Left lung (tissue), 10 donors: ENCODE data around the gene CLK4. TPM values are rescaled to one million over a fixed set of nuclear protein-coding genes. Genes with fewer than 3 reads are reported as not detected.

Experiments
- ATAC-seq: fragments of 200-7000 bp; cut with Tn5 transposase; one replicate; pipeline ENCODE4 v1.9.1; 2020; ENCODE audit warnings: moderate library complexity
- DNase-seq, 4 donors: peaks; one replicate each; pipeline ENCODE4 v3.0.0-alpha.2; 2013 to 2020
- H3K27ac ChIP-seq, 2 donors: fragments of 200-600 bp; sonication (generic) in 1 of 2; one replicate each; pipeline versions ENCODE4 v1.5.0 to v1.8.0; 2020 to 2021
- H3K27me3 ChIP-seq, 2 donors: fragments of 200-600 bp; sonication (generic) in 1 of 2; one replicate each; pipeline versions ENCODE4 v1.5.0 to v1.8.0; 2020 to 2021
- H3K36me3 ChIP-seq, 2 donors: fragments of 200-600 bp; sonication (generic) in 1 of 2; one replicate each; pipeline versions ENCODE4 v1.5.0 to v1.8.0; 2020 to 2021
- H3K4me1 ChIP-seq, 2 donors: fragments of 200-600 bp; one replicate each; pipeline ENCODE4 v1.8.0; 2021
- H3K4me3 ChIP-seq, 2 donors: fragments of 200-600 bp; sonication (generic) in 1 of 2; one replicate each; pipeline versions ENCODE4 v1.5.0 to v1.8.0; 2020 to 2021; ENCODE audit warnings: mild to moderate bottlenecking in 1 of 2
- H3K9me3 ChIP-seq, 2 donors: fragments of 200-600 bp; sonication (generic) in 1 of 2; one replicate each; pipeline versions ENCODE4 v1.5.0 to v1.8.0; 2020 to 2021
- intact Hi-C, 2 donors: fragments of 100-400 bp; cut with DNase I; formaldehyde crosslinking; loops; one replicate each; pipeline versions ENCODE4 v1.11.2 to v1.14.2; 2022
- polyA plus RNA-seq, 6 donors: library from polyadenylated mRNA; unstranded; fragments of 120-200 nt; gene quantifications; one replicate each; pipeline ENCODE4 v1.2.1, GENCODE V29; 2013; ENCODE audit not compliant: insufficient read length in 6 of 6
- total RNA-seq, 2 donors: library from RNA; stranded (reverse); fragmentation: NEBNext Ultra II Directional; extraction: Animal tissue kit (Norgen Biotek cat#: 25700); gene quantifications; one replicate each; pipeline ENCODE4 v1.2.1, GENCODE V29; 2021
- TF ChIP-seq, protein P1 (sequence below), 2 donors: fragments of 200-600 bp; sonication (generic) in 1 of 2; IDR thresholded peaks; one replicate each; pipeline versions ENCODE4 v1.5.0 to v1.8.0; 2021; ENCODE audit warnings: antibody characterized with exemption in 2 of 2
- donor health status: DM: no; HTN: yes; CAD: no.
- donor health status: DM: no; HTN: no; CAD: no.

Gene CLK4
- total and polyA plus RNA-seq, 8 donors, result 21.0 to 95.2 (median 75.3) TPM

DNA sequence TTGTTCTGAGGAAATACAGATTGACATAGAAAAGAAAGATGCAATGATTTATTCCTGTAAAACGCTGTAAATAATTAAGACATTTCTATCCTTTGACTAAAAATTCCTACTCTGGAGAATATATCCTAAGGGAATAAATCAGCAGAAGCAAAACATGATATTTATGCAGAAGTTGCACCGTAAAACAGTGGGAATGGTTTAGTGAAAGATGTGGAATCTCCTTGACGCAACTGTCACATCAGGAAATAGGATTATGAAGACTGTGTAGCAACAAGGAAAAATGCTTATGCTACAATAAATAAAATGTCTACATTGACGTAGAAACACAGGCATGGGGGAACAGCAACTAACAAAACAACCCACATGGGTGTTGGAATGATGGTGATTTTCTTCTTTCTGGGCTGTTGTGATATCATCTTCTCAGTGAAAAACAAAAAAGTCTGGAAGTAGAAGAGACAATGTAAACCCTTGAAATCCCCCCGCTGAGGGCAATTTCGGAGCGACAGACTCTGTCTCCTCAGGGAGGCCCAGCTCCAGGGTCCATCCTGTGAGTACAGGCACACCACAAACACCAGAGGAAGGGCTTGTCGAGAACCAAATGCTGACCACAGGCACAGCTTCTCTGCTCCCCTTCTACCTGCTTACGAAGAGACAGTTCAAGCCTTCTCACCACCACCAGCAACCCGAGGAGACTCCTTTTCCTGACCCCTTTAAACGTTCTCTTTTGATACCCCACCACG is 61.9 kb downstream of the CLK4 start:
- ATAC-seq, result no peak
- Histone ChIP-seq H3K9me3 (peaks cover 0 to 4% of the 10 kb centered on the region in 2 donors), H3K4me1 (no peaks in the 10 kb centered on the region), H3K36me3 (no peaks in the 10 kb centered on the region), H3K27ac (no peak overlapping the region), H3K4me3 (no peak overlapping the region), H3K27me3 (peaks cover 0 to 25% of the 10 kb centered on the region in 2 donors)
- no peak for DNase-seq
- intact Hi-C loops, result no loop called here
- TF ChIP-seq, protein P1, sequence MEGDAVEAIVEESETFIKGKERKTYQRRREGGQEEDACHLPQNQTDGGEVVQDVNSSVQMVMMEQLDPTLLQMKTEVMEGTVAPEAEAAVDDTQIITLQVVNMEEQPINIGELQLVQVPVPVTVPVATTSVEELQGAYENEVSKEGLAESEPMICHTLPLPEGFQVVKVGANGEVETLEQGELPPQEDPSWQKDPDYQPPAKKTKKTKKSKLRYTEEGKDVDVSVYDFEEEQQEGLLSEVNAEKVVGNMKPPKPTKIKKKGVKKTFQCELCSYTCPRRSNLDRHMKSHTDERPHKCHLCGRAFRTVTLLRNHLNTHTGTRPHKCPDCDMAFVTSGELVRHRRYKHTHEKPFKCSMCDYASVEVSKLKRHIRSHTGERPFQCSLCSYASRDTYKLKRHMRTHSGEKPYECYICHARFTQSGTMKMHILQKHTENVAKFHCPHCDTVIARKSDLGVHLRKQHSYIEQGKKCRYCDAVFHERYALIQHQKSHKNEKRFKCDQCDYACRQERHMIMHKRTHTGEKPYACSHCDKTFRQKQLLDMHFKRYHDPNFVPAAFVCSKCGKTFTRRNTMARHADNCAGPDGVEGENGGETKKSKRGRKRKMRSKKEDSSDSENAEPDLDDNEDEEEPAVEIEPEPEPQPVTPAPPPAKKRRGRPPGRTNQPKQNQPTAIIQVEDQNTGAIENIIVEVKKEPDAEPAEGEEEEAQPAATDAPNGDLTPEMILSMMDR (IDR thresholded peaks at IDR 0.05), result no peak

DNA sequence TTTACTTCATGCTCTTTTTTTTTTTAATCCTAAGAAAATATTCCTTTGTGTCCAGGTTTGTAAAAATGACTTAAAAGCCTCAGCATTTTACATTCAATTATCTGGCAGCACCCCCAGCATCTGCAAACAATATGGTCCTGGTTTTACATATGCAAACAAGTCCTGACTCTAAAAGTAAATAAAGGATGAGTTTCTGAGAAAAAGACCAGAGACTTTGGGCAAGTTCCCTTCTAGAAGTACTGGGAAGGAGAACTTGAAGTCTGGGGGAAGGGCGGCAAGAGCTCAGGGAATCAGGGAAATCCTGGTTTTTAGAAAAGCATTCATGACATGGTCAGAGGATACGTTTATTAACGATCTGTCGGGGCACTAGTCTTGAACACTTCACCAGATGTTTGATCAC is 62.5 kb downstream of the CLK4 start:
- Histone ChIP-seq H3K27ac (no peak overlapping the region), H3K36me3 (no peaks in the 10 kb centered on the region), H3K4me1 (no peaks in the 10 kb centered on the region), H3K4me3 (no peak overlapping the region), H3K27me3 (peaks cover 0 to 25% of the 10 kb centered on the region in 2 donors), H3K9me3 (peaks cover 0 to 4% of the 10 kb centered on the region in 2 donors)
- TF ChIP-seq, protein P1 (IDR thresholded peaks at IDR 0.05), result no peak
- intact Hi-C loops, result no loop called here
- DNase-seq (no peak), ATAC-seq (no peak)

DNA sequence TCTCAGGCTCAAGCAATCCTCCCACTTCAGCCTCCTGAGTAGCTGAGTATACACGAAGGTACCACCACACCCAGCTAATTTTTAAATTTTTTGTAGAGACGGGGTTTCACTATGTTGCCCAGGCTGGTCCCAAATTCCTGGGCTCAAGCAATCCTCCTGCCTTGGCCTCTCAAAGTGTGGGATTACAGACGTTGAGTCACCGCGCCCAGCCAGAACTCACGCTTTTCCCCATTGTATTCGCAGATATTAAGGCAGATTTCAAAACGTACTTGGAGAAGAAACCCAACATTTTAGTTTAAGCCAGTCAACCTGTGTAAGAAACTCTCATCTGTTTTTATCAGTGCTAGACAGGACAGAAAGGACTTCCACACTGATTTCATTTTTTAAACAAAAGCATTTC is 63.2 kb downstream of the CLK4 start:
- no peaks in the 10 kb centered on the region for H3K4me1 ChIP-seq
- TF ChIP-seq, protein P1 (IDR thresholded peaks at IDR 0.05), result no peak
- H3K9me3 ChIP-seq, result peaks cover 0 to 4% of the 10 kb centered on the region in 2 donors
- peaks cover 0 to 25% of the 10 kb centered on the region in 2 donors for H3K27me3 ChIP-seq
- ATAC-seq, result no peak
- no peak for DNase-seq
- no peak overlapping the region for H3K27ac ChIP-seq
- no peaks in the 10 kb centered on the region for H3K36me3 ChIP-seq
- no peak overlapping the region for H3K4me3 ChIP-seq
- intact Hi-C loops, result no loop called here

DNA sequence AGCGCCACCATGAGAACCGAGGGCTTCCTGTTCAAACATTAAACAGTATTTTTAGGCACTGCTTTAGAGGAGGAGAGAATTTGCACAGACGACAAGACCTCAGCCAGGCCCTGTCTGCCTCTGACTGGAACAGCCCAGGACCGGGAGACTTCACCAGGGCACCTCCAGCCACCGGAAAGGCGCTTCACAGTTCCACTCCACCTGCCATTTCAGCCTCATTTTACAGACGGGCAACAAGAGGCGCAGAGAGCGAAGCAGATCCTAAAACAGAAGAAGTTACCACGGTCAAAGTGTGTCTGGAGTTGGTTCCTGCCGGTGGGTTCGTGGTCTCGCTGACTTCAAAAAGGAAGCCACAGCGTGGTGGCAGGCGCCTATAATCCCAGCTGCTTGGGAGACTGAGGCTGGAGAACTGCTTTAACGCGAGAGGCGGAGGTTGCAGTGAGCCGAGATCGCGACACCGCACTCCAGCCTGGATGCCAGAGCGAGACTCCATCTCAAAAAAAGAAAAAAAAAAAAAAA is 65.0 kb downstream of the CLK4 start:
- DNase-seq, result no peak
- no peaks in the 10 kb centered on the region for H3K36me3 ChIP-seq
- no peak for ATAC-seq
- H3K27ac ChIP-seq, result no peak overlapping the region
- peaks cover 0 to 25% of the 10 kb centered on the region in 2 donors for H3K27me3 ChIP-seq
- H3K4me3 ChIP-seq, result no peak overlapping the region
- TF ChIP-seq, protein P1 (IDR thresholded peaks at IDR 0.05), result no peak
- H3K9me3 ChIP-seq, result peaks cover 0 to 4% of the 10 kb centered on the region in 2 donors
- intact Hi-C loops, result no loop called here
- H3K4me1 ChIP-seq, result no peaks in the 10 kb centered on the region

DNA sequence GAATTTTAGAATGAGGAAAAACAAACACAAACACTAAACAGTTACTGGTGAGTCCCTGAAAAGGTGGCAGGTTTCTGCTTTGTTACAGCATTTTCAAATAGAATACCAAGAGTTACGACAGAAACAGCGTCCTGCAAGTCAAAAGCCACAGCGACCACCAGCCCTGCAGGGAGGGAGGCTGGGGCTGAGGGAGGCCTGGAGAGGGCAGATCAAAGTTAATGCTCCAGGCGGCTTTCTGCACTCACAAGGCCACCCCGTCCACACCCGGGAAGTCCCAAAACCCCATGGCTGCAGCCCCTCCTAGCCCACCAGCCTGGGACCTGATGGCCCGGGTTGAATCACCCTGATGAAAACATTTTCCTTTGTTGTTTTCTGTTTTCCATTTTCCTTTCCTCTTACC is 65.9 kb downstream of the CLK4 start:
- intact Hi-C loops, result no loop called here
- no peak overlapping the region for H3K27ac ChIP-seq
- H3K9me3 ChIP-seq, result peaks cover 0 to 4% of the 10 kb centered on the region in 2 donors
- TF ChIP-seq, protein P1 (IDR thresholded peaks at IDR 0.05), result no peak
- H3K27me3 ChIP-seq, result peaks cover 0 to 25% of the 10 kb centered on the region in 2 donors
- ATAC-seq (no peak), DNase-seq (no peak)
- no peaks in the 10 kb centered on the region for H3K4me1 ChIP-seq
- H3K36me3 ChIP-seq, result no peaks in the 10 kb centered on the region
- H3K4me3 ChIP-seq, result no peak overlapping the region
